PFSK-1 (cell line): ENCODE measurements around the gene SOCS6.

Source experiments
- FOXP2 ChIP-seq: optimal IDR thresholded peaks from 2 replicates; pipeline ENCODE3; 2011; ENCODE audit warnings: borderline replicate concordance, control low read depth, inconsistent platforms; ENCODE audit not compliant: insufficient read depth; ENCODE audit errors: extremely low read length, extremely low read depth
- POLR2AphosphoS5 ChIP-seq: IDR thresholded peaks from 2 replicates; pipeline ENCODE4 v1.6.1; 2012; ENCODE audit warnings: low read depth, mild to moderate bottlenecking, control low read depth, low read length, moderate library complexity
- REST ChIP-seq, 2 experiments: IDR thresholded peaks; 2 replicates each; pipeline versions ENCODE4 v1.6.1 to v1.8.0; 2011 to 2012; ENCODE audit warnings: low read depth in 2 of 2, low read length in 2 of 2, control low read depth in 1 of 2, inconsistent platforms in 1 of 2, mild to moderate bottlenecking in 1 of 2, moderate library complexity in 1 of 2; ENCODE audit not compliant: insufficient read depth in 1 of 2
- SIN3A ChIP-seq: IDR thresholded peaks from 2 replicates; pipeline ENCODE4 v1.6.1; 2012; ENCODE audit warnings: mild to moderate bottlenecking, low read length, moderate library complexity, borderline replicate concordance; ENCODE audit not compliant: insufficient read depth
- TAF1 ChIP-seq: IDR thresholded peaks from 2 replicates; pipeline ENCODE4 v1.6.1; 2012; ENCODE audit warnings: low read length, control low read depth, borderline replicate concordance; ENCODE audit not compliant: insufficient read depth

DNA sequence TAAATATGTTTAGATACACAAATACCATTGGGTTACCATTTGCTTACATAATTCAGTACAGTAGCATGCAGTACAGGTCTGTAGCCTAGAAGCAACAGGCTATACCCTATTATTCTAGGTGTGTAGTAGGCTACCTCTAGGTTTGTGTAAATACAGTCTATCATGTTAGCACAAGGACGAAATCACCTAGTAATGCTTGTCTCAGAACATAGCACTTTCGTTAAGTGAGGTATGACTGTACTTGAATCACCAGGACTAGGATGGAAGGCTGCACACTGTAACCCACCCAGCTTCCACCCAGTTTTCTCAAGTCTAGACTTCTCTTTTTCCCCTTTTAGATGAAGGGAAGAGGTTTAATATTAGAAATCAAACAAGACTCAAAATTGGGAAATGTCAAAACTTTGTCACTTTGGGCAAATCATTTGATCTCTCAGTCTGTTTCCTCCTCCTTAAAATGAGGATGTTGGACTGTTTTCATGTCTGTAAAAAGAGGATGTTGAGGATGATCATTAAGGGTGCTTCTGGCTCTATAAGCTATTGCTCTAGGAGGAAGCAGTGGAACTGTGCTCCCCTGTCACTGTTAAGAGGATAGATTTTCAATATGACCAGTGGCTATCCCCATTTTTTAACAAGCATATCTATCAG lies 3.7 kb upstream of the SOCS6 start:
- no peak for TF ChIP-seq POLR2AphosphoS5
- TF ChIP-seq REST (IDR thresholded peaks at IDR 0.05; ENCODE audit: insufficient read depth in 1 of 2, low read depth in 2 of 2, low read length in 2 of 2), result no peak
- no peak for TF ChIP-seq TAF1
- TF ChIP-seq SIN3A, result no peak
- no peak for TF ChIP-seq FOXP2
